Lung (tissue), 16 donors: ENCODE results near the gene CDSN. TPM values are rescaled to one million over a fixed set of nuclear protein-coding genes. Genes with fewer than 3 reads are reported as not detected.

ENCODE experiments used
- ATAC-seq: fragments of 200-7000 bp; cut with Tn5 transposase; one replicate; pipeline ENCODE4 v1.9.1; 2020; ENCODE audit warnings: moderate number of reproducible peaks; ENCODE audit not compliant: insufficient read depth, low FRiP score
- DNase-seq, 3 donors: peaks; one replicate each; pipeline ENCODE4 v3.0.0-alpha.2; 2013 to 2017
- H3K27ac ChIP-seq, 2 donors: one replicate each; pipeline ENCODE4 v1.5.1; 2013; ENCODE audit warnings: mild to moderate bottlenecking in 2 of 2, moderate library complexity in 2 of 2, control low read depth in 1 of 2, inconsistent platforms in 1 of 2, low read depth in 1 of 2, low read length in 1 of 2
- H3K27me3 ChIP-seq, 3 donors: one replicate each; pipeline ENCODE4 v1.5.1; 2013; ENCODE audit warnings: low read length in 2 of 3; ENCODE audit not compliant: control insufficient read depth in 3 of 3, insufficient read depth in 3 of 3
- H3K36me3 ChIP-seq, 4 donors: one replicate each; pipeline ENCODE4 v1.5.1; 2013; ENCODE audit warnings: low read length in 4 of 4, mild to moderate bottlenecking in 1 of 4, moderate library complexity in 1 of 4; ENCODE audit not compliant: control insufficient read depth in 4 of 4, insufficient read depth in 4 of 4
- H3K4me1 ChIP-seq, 5 donors: one replicate each; pipeline ENCODE4 v1.5.1; 2013; ENCODE audit warnings: low read length in 5 of 5, mild to moderate bottlenecking in 2 of 5, moderate library complexity in 1 of 5; ENCODE audit not compliant: control insufficient read depth in 5 of 5, insufficient read depth in 5 of 5
- H3K4me3 ChIP-seq: one replicate; pipeline ENCODE4 v1.5.1; 2013; ENCODE audit warnings: mild to moderate bottlenecking, control low read depth, moderate library complexity
- H3K9ac ChIP-seq, 2 donors: one replicate each; pipeline ENCODE4 v1.5.1; 2013; ENCODE audit warnings: low read length in 2 of 2, control low read depth in 1 of 2; ENCODE audit not compliant: insufficient read depth in 1 of 2
- H3K9me3 ChIP-seq, 4 donors: one replicate each; pipeline ENCODE4 v1.5.1; 2013; ENCODE audit warnings: low read length in 3 of 4, mild to moderate bottlenecking in 1 of 4, moderate library complexity in 1 of 4; ENCODE audit not compliant: control insufficient read depth in 4 of 4, insufficient read depth in 3 of 4
- WGBS, 2 donors: extraction: QIAGEN DNeasy Blood & Tissue Kit; methylation state at CpG; one replicate each; pipeline ENCODE4 v1.1.7; 2013; 5-methylcytosine and 5-hydroxymethylcytosine counted together
- long read RNA-seq, 5 donors: transcript quantifications; one replicate each; lab custom pipeline, GENCODE V29; 2026
- polyA plus RNA-seq, 2 donors: library from polyadenylated mRNA; stranded (reverse); fragments of 200-250 nt; gene quantifications; one replicate each; pipeline ENCODE4 v1.2.1, GENCODE V29; 2013
- total RNA-seq, 2 donors: library from RNA; depleted of rRNA in 1 of 2; stranded (reverse); fragments of >200 nt in 1 of 2; gene quantifications; one replicate each; pipeline ENCODE4 v1.2.1, GENCODE V29; 2014 to 2021
- TF ChIP-seq, protein P1 (sequence below): IDR thresholded peaks from 2 replicates; pipeline ENCODE4 v1.5.1; 2012; ENCODE audit warnings: mild to moderate bottlenecking; ENCODE audit errors: control extremely low read depth, extremely low read depth
- donor health status: control.
- donor health status: control.
- donor health status: Bipolar disorder and iron deficiency.
- donor health status: healthy.
- donor health status: DM: yes; HTN: yes; CAD: no.

CDSN gene
- total RNA-seq (under 1 TPM in 1 of 2 donors, not detected in 1; 0.06 TPM), polyA plus RNA-seq (under 1 TPM; 0.05 to 0.10 TPM)
- long read RNA-seq, donor 1, result 0 reads
- long read RNA-seq, donor 2, result 0 reads
- long read RNA-seq, donor 3, result 0 reads
- long read RNA-seq, donor 4, result 0 reads
- long read RNA-seq, donor 5, result 0 reads

GRCh38 chr6:31120151-31120915 is at the start of gene CDSN:
Gene CDSN, minus strand, starts transcription at chr6:31120446. Its CDS starts 27 bp downstream, at chr6:31120419.
- DNase-seq, result no peak
- no peak within 1 kb of the TSS for H3K9ac ChIP-seq
- no peaks in the 10 kb centered on the region for H3K27me3 ChIP-seq
- H3K9me3 ChIP-seq, result no peaks in the 10 kb centered on the region
- no peak within 1 kb of the TSS for H3K4me3 ChIP-seq
- H3K4me1 ChIP-seq, result peaks cover 0 to 28% (median 0%) of the 10 kb centered on the region in 5 donors
- TF ChIP-seq, protein P1, sequence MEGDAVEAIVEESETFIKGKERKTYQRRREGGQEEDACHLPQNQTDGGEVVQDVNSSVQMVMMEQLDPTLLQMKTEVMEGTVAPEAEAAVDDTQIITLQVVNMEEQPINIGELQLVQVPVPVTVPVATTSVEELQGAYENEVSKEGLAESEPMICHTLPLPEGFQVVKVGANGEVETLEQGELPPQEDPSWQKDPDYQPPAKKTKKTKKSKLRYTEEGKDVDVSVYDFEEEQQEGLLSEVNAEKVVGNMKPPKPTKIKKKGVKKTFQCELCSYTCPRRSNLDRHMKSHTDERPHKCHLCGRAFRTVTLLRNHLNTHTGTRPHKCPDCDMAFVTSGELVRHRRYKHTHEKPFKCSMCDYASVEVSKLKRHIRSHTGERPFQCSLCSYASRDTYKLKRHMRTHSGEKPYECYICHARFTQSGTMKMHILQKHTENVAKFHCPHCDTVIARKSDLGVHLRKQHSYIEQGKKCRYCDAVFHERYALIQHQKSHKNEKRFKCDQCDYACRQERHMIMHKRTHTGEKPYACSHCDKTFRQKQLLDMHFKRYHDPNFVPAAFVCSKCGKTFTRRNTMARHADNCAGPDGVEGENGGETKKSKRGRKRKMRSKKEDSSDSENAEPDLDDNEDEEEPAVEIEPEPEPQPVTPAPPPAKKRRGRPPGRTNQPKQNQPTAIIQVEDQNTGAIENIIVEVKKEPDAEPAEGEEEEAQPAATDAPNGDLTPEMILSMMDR, result no peak
- no peaks in the 10 kb centered on the region for H3K36me3 ChIP-seq
- WGBS, 2 donors, result 74 to 82% methylated on average over 22 to 26 of the region's 26 CpGs
- no peak within 1 kb of the TSS for H3K27ac ChIP-seq
- no peak for ATAC-seq

DNA sequence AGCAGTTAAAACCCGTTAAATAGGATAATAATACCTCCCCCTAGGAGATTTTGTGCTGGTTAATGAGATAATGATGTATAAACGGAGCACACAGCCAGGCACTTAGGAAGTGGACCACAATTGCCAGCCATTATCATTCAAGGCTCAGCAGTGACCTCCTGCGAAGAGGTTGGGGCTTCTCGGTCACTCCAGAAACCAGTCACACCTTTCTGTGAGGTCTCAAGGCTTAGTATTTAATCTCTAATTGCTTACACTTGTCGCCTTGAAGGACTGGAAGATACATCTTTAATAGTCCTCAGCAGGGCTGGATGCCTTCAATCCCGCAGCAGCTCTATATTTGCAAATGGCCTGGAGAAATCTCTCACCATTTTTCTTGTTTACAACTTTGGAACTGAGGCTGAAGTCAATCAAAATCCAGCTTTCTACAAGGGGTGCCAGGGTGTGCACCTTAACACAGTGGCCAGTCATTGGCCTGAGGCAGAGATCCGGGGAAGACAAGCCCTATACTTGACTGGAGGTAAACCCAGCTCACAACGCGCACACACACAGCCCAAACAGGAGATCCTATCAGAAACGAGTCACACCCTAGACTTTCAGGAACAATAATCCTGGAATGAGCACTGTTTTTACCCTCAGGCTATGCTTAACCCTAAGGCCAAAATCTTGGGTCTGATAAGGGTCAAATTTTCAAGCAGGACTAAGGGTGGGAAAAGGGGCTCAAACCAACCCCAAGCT is 49.0 kb upstream of the CDSN start:
- H3K27me3 ChIP-seq, result no peaks in the 10 kb centered on the region
- no peak overlapping the region for H3K27ac ChIP-seq
- H3K9ac ChIP-seq, result no peak overlapping the region
- DNase-seq (no peak), ATAC-seq (no peak)
- 81 to 84% methylated on average over 10 of the region's 10 CpGs for WGBS, 2 donors
- H3K9me3 ChIP-seq, result no peaks in the 10 kb centered on the region
- no peaks in the 10 kb centered on the region for H3K36me3 ChIP-seq
- peaks cover 0 to 4% (median 0%) of the 10 kb centered on the region in 5 donors for H3K4me1 ChIP-seq
- TF ChIP-seq, protein P1, result no peak
- H3K4me3 ChIP-seq, result no peak overlapping the region

DNA sequence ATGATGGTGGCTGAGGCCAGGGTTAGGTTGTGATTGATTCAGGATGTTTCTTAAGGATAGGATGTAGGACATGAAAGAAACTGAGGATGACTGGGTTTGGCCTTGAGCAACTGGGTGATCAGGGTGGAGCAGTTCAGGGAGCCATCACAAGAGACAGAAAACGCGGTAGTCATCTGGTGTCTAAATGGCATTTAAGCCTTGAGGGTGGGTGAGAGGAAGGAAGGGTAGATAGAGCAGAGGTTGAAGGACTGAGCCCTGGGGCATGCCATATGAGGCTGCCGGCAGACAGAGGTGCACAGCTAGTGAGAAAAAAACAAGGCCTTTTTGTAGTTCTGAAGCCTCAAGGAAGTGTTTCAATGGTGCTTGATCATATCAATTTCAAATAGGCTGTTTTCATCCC is 48.4 kb upstream of the CDSN start:
- no peak for DNase-seq
- Histone ChIP-seq H3K9me3 (no peaks in the 10 kb centered on the region), H3K9ac (no peak overlapping the region)

More for the DNA sequence above, 48.4 kb upstream of the CDSN start:
- H3K27me3 ChIP-seq, result no peaks in the 10 kb centered on the region
- 89 to 90% methylated on average over 3 of the region's 3 CpGs for WGBS, 2 donors
- ATAC-seq, result no peak
- no peaks in the 10 kb centered on the region for H3K36me3 ChIP-seq
- H3K27ac ChIP-seq, result no peak overlapping the region
- peaks cover 0 to 4% (median 0%) of the 10 kb centered on the region in 5 donors for H3K4me1 ChIP-seq
- no peak overlapping the region for H3K4me3 ChIP-seq
- TF ChIP-seq, protein P1, result no peak
